HEK293 (cell line): ENCODE results near the gene EBLN1.

ENCODE experiments used
- CTCF ChIP-seq: fragments of 450-650 bp; formaldehyde crosslinking; IDR thresholded peaks from 2 replicates; pipeline ENCODE4 v1.5.1; 2016; ENCODE audit warnings: missing biosample characterization, missing genetic modification characterization
- GLI2 ChIP-seq: fragments of 450-650 bp; formaldehyde crosslinking; IDR thresholded peaks from 2 replicates; pipeline ENCODE4; 2017; ENCODE audit warnings: missing biosample characterization, missing genetic modification characterization, low read depth, borderline replicate concordance
- GLIS2 ChIP-seq: fragments of 450-650 bp; formaldehyde crosslinking; IDR thresholded peaks from 2 replicates; pipeline ENCODE4 v1.5.1; 2016; ENCODE audit warnings: missing biosample characterization, missing genetic modification characterization
- HOXA7 ChIP-seq: sonication (generic); formaldehyde crosslinking; IDR thresholded peaks from 2 replicates; pipeline ENCODE4 v1.8.1; 2022; ENCODE audit warnings: missing genetic modification reagents, borderline replicate concordance
- KLF1 ChIP-seq: fragments of 450-650 bp; formaldehyde crosslinking; IDR thresholded peaks from 2 replicates; pipeline ENCODE4 v1.5.1; 2016; ENCODE audit warnings: missing biosample characterization, missing genetic modification characterization
- KLF9 ChIP-seq: fragments of 450-650 bp; formaldehyde crosslinking; IDR thresholded peaks from 2 replicates; pipeline ENCODE4 v1.5.1; 2016; ENCODE audit warnings: missing biosample characterization, missing genetic modification characterization, low read depth
- MZF1 ChIP-seq: fragments of 450-650 bp; formaldehyde crosslinking; IDR thresholded peaks from 2 replicates; pipeline ENCODE4 v1.5.1; 2017; ENCODE audit warnings: missing biosample characterization, missing genetic modification characterization, borderline replicate concordance
- SCRT1 ChIP-seq: fragments of 450-650 bp; formaldehyde crosslinking; IDR thresholded peaks from 2 replicates; pipeline ENCODE4 v1.5.1; 2016; ENCODE audit warnings: missing biosample characterization, missing genetic modification characterization, borderline replicate concordance
- SP3 ChIP-seq: fragments of 450-650 bp; formaldehyde crosslinking; IDR thresholded peaks from 2 replicates; pipeline ENCODE4 v1.5.1; 2016; ENCODE audit warnings: missing biosample characterization, missing genetic modification characterization
- SP7 ChIP-seq: fragments of 450-650 bp; formaldehyde crosslinking; IDR thresholded peaks from 2 replicates; pipeline ENCODE4 v1.5.1; 2016; ENCODE audit warnings: missing biosample characterization, missing genetic modification characterization
- TRIM28 ChIP-seq: IDR thresholded peaks from 2 replicates; pipeline ENCODE4 v1.6.1; 2011; ENCODE audit warnings: low read length, control low read depth, borderline replicate concordance
- ZBTB10 ChIP-seq: fragments of 450-650 bp; formaldehyde crosslinking; IDR thresholded peaks from 2 replicates; pipeline ENCODE4 v1.5.1; 2016; ENCODE audit warnings: missing biosample characterization, missing genetic modification characterization
- ZBTB11 ChIP-seq: fragments of 450-650 bp; formaldehyde crosslinking; conservative IDR thresholded peaks from 2 replicates; pipeline ENCODE4 v1.5.1; 2016; ENCODE audit warnings: low read depth, missing biosample characterization, missing genetic modification characterization
- ZBTB44 ChIP-seq: fragments of 450-650 bp; IDR thresholded peaks from 2 replicates; pipeline ENCODE4 v1.5.1; 2018; ENCODE audit warnings: missing biosample characterization, mild to moderate bottlenecking, missing genetic modification characterization
- ZNF112 ChIP-seq: fragments of 450-650 bp; formaldehyde crosslinking; IDR thresholded peaks from 2 replicates; pipeline ENCODE4 v1.5.0; 2017; ENCODE audit warnings: missing biosample characterization, missing genetic modification characterization
- ZNF146 ChIP-seq: fragments of 450-650 bp; formaldehyde crosslinking; IDR thresholded peaks from 2 replicates; pipeline ENCODE4 v1.5.1; 2016; ENCODE audit warnings: missing biosample characterization, missing genetic modification characterization
- ZNF155 ChIP-seq: fragments of 450-650 bp; formaldehyde crosslinking; IDR thresholded peaks from 2 replicates; pipeline ENCODE4 v1.5.1; 2016; ENCODE audit warnings: missing biosample characterization, missing genetic modification characterization
- ZNF175 ChIP-seq: fragments of 450-650 bp; formaldehyde crosslinking; IDR thresholded peaks from 2 replicates; pipeline ENCODE4 v1.5.1; 2016; ENCODE audit warnings: missing biosample characterization, missing genetic modification characterization
- ZNF19 ChIP-seq: fragments of 450-650 bp; formaldehyde crosslinking; IDR thresholded peaks from 2 replicates; pipeline ENCODE4; 2016; ENCODE audit warnings: missing biosample characterization, missing genetic modification characterization, low read depth
- ZNF26 ChIP-seq: fragments of 450-650 bp; formaldehyde crosslinking; IDR thresholded peaks from 2 replicates; pipeline ENCODE4 v1.5.1; 2016; ENCODE audit warnings: missing biosample characterization, missing genetic modification characterization
- ZNF335 ChIP-seq: fragments of 450-650 bp; formaldehyde crosslinking; conservative IDR thresholded peaks from 2 replicates; pipeline ENCODE4 v1.5.1; 2016; ENCODE audit warnings: missing biosample characterization, missing genetic modification characterization
- ZNF416 ChIP-seq: fragments of 450-650 bp; formaldehyde crosslinking; IDR thresholded peaks from 2 replicates; pipeline ENCODE4 v1.5.1; 2016; ENCODE audit warnings: missing biosample characterization, missing genetic modification characterization
- ZNF530 ChIP-seq: fragments of 450-650 bp; formaldehyde crosslinking; IDR thresholded peaks from 2 replicates; pipeline ENCODE4 v1.5.1; 2016; ENCODE audit warnings: low read depth, missing biosample characterization, missing genetic modification characterization
- ZNF558 ChIP-seq: fragments of 450-650 bp; formaldehyde crosslinking; IDR thresholded peaks from 2 replicates; pipeline ENCODE4 v1.5.1; 2016; ENCODE audit warnings: missing biosample characterization, missing genetic modification characterization
- ZNF560 ChIP-seq: fragments of 450-650 bp; formaldehyde crosslinking; IDR thresholded peaks from 2 replicates; pipeline ENCODE4 v1.5.1; 2017; ENCODE audit warnings: missing biosample characterization, missing genetic modification characterization, borderline replicate concordance
- ZNF561 ChIP-seq: fragments of 450-650 bp; IDR thresholded peaks from 2 replicates; pipeline ENCODE4 v1.5.1; 2018; ENCODE audit warnings: missing biosample characterization, missing genetic modification characterization, borderline replicate concordance
- ZNF585B ChIP-seq: fragments of 450-650 bp; formaldehyde crosslinking; IDR thresholded peaks from 2 replicates; pipeline ENCODE4 v1.5.1; 2016; ENCODE audit warnings: missing biosample characterization, missing genetic modification characterization
- ZNF610 ChIP-seq: fragments of 450-650 bp; formaldehyde crosslinking; IDR thresholded peaks from 2 replicates; pipeline ENCODE4 v1.5.1; 2016; ENCODE audit warnings: missing biosample characterization, missing genetic modification characterization, borderline replicate concordance
- ZNF658 ChIP-seq: fragments of 450-650 bp; formaldehyde crosslinking; IDR thresholded peaks from 2 replicates; pipeline ENCODE4; 2016; ENCODE audit warnings: missing biosample characterization, missing genetic modification characterization

Gene EBLN1

GRCh38 chr10:22228943-22229801 is 11.4 kb upstream of the EBLN1 start (continued):
- peak; percentile 43; the same call in 1 of the 2 replicates for TF ChIP-seq KLF1 (tag by site-specific recombination)
- TF ChIP-seq GLI2: no peak
- TF ChIP-seq ZNF112 (tag by site-specific recombination): no peak
- peak; percentile 89 for TF ChIP-seq ZNF558 (tag by site-specific recombination)
- TF ChIP-seq ZNF658 (tag by site-specific recombination): no peak
- TF ChIP-seq SP7 (tag by site-specific recombination): peak; percentile 95
- no peak for TF ChIP-seq ZNF416
- peak; percentile 58 for TF ChIP-seq SP3
- TF ChIP-seq ZNF155: no peak
- peak; percentile 96 for TF ChIP-seq ZNF561 (tag by site-specific recombination)
- TF ChIP-seq ZBTB11 (tag by site-specific recombination): peak; percentile 47; the same call in 1 of the 2 replicates
- peak; percentile 67 for TF ChIP-seq KLF9 (tag by site-specific recombination)
- no peak for TF ChIP-seq ZNF175 (tag by site-specific recombination)
- TF ChIP-seq GLIS2 (tag by site-specific recombination): peak; percentile 69
- TF ChIP-seq SCRT1 (tag by site-specific recombination): no peak
- TF ChIP-seq ZNF146 (tag by site-specific recombination): no peak; the same call in 1 of the 2 replicates
- TF ChIP-seq ZNF585B (tag by site-specific recombination): no peak
- peak; percentile 85 for TF ChIP-seq MZF1 (tag by site-specific recombination)
- TF ChIP-seq ZNF610 (tag by site-specific recombination): peak; percentile 83
- no peak for TF ChIP-seq ZNF19 (tag by site-specific recombination)
- no peak for TF ChIP-seq CTCF (tag by site-specific recombination)
- no peak for TF ChIP-seq TRIM28
- TF ChIP-seq HOXA7 (CRISPR knock-in tag): no peak
- TF ChIP-seq ZNF335 (tag by site-specific recombination): peak; percentile 58
- no peak for TF ChIP-seq ZNF530 (tag by site-specific recombination)
- TF ChIP-seq ZNF560: no peak
- no peak for TF ChIP-seq ZNF26 (tag by site-specific recombination)
- no peak for TF ChIP-seq ZBTB10 (tag by site-specific recombination)
- TF ChIP-seq ZBTB44 (tag by site-specific recombination): peak; percentile 33
